Measurements from ENCODE around the gene KRTAP5-9. TPM values are rescaled to one million over a fixed set of nuclear protein-coding genes. Genes with fewer than 3 reads are reported as not detected.
"Not testable (repeated sequence)": the region's sequence is repeated elsewhere in the genome, so short reads cannot be mapped to it uniquely, and the experiment has no call there.

Gene KRTAP5-9
- total RNA-seq, 1 donor from 2014 or later: not detected

GRCh38 chr11:71568704-71569349 is 20.6 kb downstream of the KRTAP5-9 start:
- Histone ChIP-seq H2AFZ (ENCODE audit: low read depth, low read length) (no peak overlapping the region), H3K79me2 (ENCODE audit: insufficient read depth, low read length) (no peaks in the 10 kb centered on the region), H3K4me2 (ENCODE audit: low read length) (no peak overlapping the region), H3K27ac (ENCODE audit: low read depth, low read length) (no peak overlapping the region), H3K9me3 (ENCODE audit: insufficient read depth, low read depth, low read length) (no peaks in the 10 kb centered on the region), H3K36me3 (ENCODE audit: insufficient read depth, low read length) (no peaks in the 10 kb centered on the region), H3K4me1 (ENCODE audit: insufficient read depth, low read length) (no peaks in the 10 kb centered on the region), H3K4me3 (ENCODE audit: insufficient read depth, low read depth, low read length) (no peak overlapping the region), H3K27me3 (ENCODE audit: insufficient read depth, low read length) (no peaks in the 10 kb centered on the region), H4K20me1 (ENCODE audit: insufficient read depth, low read length) (no peaks in the 10 kb centered on the region), H3K9ac (ENCODE audit: low read length) (no peak overlapping the region)
- peaks cover 54% of the 10 kb centered on the region for H3K27me3 Mint-ChIP-seq (ENCODE audit: low read depth, unreplicated experiment)
- DNase-seq (ENCODE audit: low read depth) (no peak), FAIRE-seq (no peak)
- no peak for TF ChIP-seq EZH2 (IDR thresholded peaks at IDR 0.05; ENCODE audit: insufficient read depth, low read length)
- TF ChIP-seq CTCF (IDR thresholded peaks at IDR 0.05; ENCODE audit: insufficient read depth, low read depth, low read length): no peak
- H3K4me1 Mint-ChIP-seq (ENCODE audit: low read depth, unreplicated experiment): no peaks in the 10 kb centered on the region
- no peak overlapping the region for H3K27ac Mint-ChIP-seq (ENCODE audit: unreplicated experiment)
- no peaks in the 10 kb centered on the region for H3K36me3 Mint-ChIP-seq (ENCODE audit: low read depth, unreplicated experiment)
- H3K9me3 Mint-ChIP-seq (ENCODE audit: unreplicated experiment): peaks cover 2% of the 10 kb centered on the region
- no peak overlapping the region for H3K4me3 Mint-ChIP-seq (ENCODE audit: unreplicated experiment)

- not testable (repeated sequence) for H3K9ac ChIP-seq (ENCODE audit: low read length); H3K4me2 ChIP-seq (ENCODE audit: low read length); H3K36me3 ChIP-seq (ENCODE audit: insufficient read depth, low read length); H4K20me1 ChIP-seq (ENCODE audit: insufficient read depth, low read length); H3K27ac ChIP-seq (ENCODE audit: low read depth, low read length); H3K36me3 Mint-ChIP-seq (ENCODE audit: low read depth, unreplicated experiment); H3K4me1 ChIP-seq (ENCODE audit: insufficient read depth, low read length); H3K9me3 Mint-ChIP-seq (ENCODE audit: unreplicated experiment); FAIRE-seq; H2AFZ ChIP-seq (ENCODE audit: low read depth, low read length); H3K9me3 ChIP-seq (ENCODE audit: insufficient read depth, low read depth, low read length); H3K79me2 ChIP-seq (ENCODE audit: insufficient read depth, low read length); H3K4me3 Mint-ChIP-seq (ENCODE audit: unreplicated experiment); H3K4me3 ChIP-seq (ENCODE audit: insufficient read depth, low read depth, low read length); H3K27me3 ChIP-seq (ENCODE audit: insufficient read depth, low read length); H3K4me1 Mint-ChIP-seq (ENCODE audit: low read depth, unreplicated experiment); H3K27ac Mint-ChIP-seq (ENCODE audit: unreplicated experiment); DNase-seq (ENCODE audit: low read depth)
- peaks cover 58% of the 10 kb centered on the region for H3K27me3 Mint-ChIP-seq (ENCODE audit: low read depth, unreplicated experiment)
Measured at GRCh38 chr11:71571101-71571850, 23.1 kb downstream of the KRTAP5-9 start.

- Histone ChIP-seq H3K36me3 (ENCODE audit: insufficient read depth, low read length) (no peaks in the 10 kb centered on the region), H2AFZ (ENCODE audit: low read depth, low read length) (no peak overlapping the region), H3K9me3 (ENCODE audit: insufficient read depth, low read depth, low read length) (no peaks in the 10 kb centered on the region), H3K9ac (ENCODE audit: low read length) (no peak overlapping the region), H3K4me3 (ENCODE audit: insufficient read depth, low read depth, low read length) (no peak overlapping the region), H3K4me1 (ENCODE audit: insufficient read depth, low read length) (no peaks in the 10 kb centered on the region), H4K20me1 (ENCODE audit: insufficient read depth, low read length) (no peaks in the 10 kb centered on the region), H3K27me3 (ENCODE audit: insufficient read depth, low read length) (no peaks in the 10 kb centered on the region), H3K79me2 (ENCODE audit: insufficient read depth, low read length) (no peaks in the 10 kb centered on the region), H3K4me2 (ENCODE audit: low read length) (no peak overlapping the region), H3K27ac (ENCODE audit: low read depth, low read length) (no peak overlapping the region)
- H3K36me3 Mint-ChIP-seq (ENCODE audit: low read depth, unreplicated experiment): no peaks in the 10 kb centered on the region
- H3K4me3 Mint-ChIP-seq (ENCODE audit: unreplicated experiment): no peak overlapping the region
- no peak for TF ChIP-seq EZH2 (IDR thresholded peaks at IDR 0.05; ENCODE audit: insufficient read depth, low read length)
- no peak for TF ChIP-seq CTCF (IDR thresholded peaks at IDR 0.05; ENCODE audit: insufficient read depth, low read depth, low read length)
- DNase-seq (ENCODE audit: low read depth) (no peak), FAIRE-seq (no peak)
- H3K27ac Mint-ChIP-seq (ENCODE audit: unreplicated experiment): no peak overlapping the region
- peaks cover 2% of the 10 kb centered on the region for H3K9me3 Mint-ChIP-seq (ENCODE audit: unreplicated experiment)
- H3K27me3 Mint-ChIP-seq (ENCODE audit: low read depth, unreplicated experiment): peaks cover 44% of the 10 kb centered on the region
- H3K4me1 Mint-ChIP-seq (ENCODE audit: low read depth, unreplicated experiment): no peaks in the 10 kb centered on the region
Measured at GRCh38 chr11:71572811-71573210, 24.6 kb downstream of the KRTAP5-9 start.

Measured in astrocyte (in vitro differentiated cells and primary cell).